HG02938 (cell line): Measurements from ENCODE around the gene RIN3.
A peak's percentile ranks its signal among the peaks of the same experiment; 100 is the strongest.

ENCODE experiments used
- ATAC-seq: cut with Tn5 transposase; IDR thresholded peaks from one replicate; pipeline ENCODE4 v1.9.1; 2021; ENCODE audit warnings: mild to moderate bottlenecking, moderate library complexity; ENCODE audit not compliant: unreplicated experiment

The RIN3 gene

DNA sequence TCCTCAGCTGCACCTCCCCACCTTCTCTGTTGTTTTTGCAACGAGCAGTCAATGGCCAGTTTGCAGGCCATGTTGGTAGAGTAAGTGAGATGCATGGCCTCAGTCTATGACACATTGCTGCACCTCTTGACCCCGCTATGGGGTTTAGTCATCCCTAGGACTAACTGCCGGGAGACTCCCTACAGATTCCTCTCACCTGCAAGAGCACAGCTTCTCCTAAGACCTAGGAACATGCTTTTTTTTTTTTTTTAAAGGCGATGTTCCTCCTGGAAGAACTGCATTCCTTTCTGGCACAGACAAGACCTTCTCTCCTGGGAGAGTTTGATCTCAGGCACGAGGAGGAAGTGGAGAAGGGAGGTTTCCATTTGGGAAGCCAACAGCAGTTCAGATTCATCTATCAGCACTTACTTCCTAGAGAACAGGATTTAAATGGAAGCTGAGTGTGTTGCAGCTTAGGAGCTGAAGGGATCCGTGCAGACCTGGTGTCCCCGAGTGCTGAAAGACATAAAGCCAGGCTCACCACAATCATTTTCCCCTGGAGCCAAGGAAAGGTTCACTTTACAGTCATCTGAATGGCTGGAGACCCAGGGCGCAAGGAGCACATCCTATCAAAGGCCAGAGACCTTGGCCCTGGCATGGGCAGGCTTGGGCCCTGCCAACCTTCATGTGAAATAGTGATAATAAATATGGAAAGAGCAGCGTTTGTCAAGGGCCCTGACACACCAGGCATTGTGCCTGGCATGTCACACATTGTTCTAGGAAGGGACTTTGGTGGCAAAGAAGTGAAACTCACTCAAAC lies 130.8 kb downstream of the RIN3 start:
- ATAC-seq: no peak

DNA sequence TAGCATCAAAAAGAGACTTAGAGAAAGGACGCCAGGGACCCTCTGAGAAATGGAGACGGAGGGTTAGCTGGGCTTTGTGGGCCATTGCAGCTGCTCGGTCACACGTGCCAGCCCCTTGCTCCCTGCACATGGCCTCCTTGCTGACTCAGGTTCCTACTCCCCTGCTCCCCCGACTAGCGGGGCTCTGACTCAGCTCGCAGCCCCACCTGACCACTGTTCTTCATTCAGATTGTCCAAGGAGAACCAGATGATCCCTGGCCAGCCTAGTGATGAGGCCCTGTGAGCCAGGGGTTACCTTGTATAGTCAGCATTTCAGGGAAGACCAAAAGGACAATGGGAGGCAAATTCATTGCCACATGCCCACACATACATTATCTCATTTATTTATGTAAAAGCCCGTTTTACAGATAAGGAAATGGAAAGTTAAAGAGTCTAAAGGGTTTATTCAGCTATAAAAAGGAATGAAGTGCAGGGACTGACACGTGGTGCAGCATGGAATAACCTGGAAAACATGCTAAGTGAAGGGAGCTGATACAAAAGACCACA lies 131.5 kb downstream of the RIN3 start:
- ATAC-seq: no peak

DNA sequence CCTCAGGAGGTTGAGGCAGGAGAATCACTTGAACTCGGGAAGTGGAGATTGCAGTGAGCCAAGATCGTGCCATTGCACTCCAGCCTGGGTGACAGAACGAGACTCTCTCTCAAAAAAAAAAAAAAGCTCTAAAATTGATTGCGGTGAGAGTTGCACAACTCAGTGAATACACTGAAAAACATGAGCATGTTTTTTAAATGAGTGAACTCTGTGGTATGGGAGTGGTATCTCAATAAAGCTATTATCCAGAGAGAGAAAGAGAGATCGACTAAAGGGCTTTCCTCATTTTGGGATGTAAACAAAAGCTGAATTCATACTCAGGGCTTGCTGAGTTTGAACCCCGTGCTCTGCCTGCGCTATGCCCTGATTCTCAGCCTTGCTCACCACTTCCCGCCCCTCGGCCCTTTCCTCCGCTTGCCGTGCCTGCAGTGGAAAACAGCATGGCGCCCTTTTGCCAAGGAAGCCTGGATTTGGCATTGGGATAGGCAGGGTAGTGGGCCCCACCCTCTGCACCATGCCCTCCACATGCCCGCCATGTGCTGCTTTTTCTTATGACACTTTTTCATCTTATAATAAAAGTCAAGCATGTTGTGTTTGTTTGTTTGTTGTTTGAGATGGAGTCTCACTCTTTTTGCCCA lies 132.4 kb downstream of the RIN3 start:
- ATAC-seq: no peak

DNA sequence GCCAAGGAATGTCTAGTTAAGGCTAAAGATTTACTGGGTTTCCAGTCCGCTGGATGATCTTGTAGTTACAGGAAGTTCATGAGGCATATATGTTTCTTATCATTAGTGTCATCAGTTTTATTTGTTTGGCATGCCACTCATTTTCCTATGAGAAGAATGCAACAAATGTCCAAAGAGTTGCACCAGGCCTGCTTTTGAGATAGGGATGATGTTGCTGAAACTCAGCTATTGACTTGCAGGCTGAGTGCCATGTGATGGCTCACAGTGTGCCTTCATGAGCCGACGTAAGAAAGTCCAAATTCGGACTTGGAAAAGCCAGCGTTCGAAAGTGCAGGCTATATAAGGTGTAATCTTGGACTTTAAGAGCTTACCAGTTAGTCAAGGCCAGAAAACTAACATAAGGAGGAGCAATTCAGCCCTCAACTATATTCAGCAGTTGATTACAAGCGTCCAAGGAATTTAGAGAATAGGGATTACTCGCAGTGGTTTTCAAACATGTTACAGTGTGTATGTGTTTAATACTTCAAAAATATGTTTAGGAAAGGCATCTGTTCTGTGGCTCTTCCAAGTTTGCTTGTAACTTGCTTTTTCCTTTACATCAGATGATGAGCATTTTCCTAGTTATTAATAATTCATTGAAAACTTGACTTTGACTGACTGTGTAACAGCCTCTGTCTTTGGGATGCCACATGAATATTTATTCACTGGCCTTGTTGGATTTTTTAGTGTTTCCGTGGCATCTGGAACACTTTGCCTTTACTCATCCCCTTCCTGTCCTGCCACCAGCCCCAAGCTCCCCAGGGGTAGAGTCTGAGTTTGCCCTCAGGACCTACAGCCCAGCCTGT lies 133.6 kb downstream of the RIN3 start:
- ATAC-seq: no peak

DNA sequence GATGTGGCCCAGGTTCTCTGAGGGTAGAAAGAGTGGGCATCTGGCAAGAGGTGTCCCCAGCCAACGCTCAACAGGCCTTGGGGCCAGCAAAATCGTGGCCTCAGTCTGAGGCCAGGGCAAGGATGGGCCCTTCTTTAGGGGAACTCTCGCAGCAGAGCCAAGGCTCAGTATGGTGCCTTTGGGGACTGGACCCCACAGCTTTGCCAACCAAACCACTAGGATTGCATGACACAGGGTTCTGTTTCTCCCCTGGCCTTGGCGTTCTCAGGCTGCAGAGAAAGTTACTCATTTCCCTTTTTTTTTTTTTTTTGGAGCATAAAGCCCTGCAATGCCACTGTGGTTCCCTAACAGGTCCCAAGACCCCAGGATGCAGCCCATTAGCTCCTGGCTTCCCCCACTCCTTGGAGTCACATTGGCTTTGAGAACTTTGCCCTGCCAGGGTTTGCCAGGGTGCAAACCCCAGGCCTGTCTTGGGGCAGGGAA lies 134.3 kb downstream of the RIN3 start:
- ATAC-seq: no peak

DNA sequence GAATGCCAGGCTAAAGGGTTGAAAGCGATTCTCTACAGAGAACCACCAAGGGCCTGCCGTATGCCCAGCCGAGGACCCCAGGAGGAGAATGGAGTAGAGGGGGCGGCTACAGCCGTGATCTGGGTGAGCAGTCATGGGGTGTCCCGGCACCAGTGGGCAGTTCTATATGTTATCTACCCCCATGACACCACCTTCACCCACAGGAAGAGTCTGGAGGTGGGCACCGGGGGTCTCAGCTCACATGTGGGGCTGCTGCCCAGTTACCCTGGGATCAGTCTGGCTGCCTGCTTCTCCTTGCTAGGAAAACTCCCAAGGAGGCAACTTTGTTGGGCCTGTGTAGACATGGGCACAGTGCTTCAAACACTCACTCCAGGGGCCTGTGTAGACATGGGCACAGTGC lies 135.5 kb downstream of the RIN3 start:
- no peak for ATAC-seq

DNA sequence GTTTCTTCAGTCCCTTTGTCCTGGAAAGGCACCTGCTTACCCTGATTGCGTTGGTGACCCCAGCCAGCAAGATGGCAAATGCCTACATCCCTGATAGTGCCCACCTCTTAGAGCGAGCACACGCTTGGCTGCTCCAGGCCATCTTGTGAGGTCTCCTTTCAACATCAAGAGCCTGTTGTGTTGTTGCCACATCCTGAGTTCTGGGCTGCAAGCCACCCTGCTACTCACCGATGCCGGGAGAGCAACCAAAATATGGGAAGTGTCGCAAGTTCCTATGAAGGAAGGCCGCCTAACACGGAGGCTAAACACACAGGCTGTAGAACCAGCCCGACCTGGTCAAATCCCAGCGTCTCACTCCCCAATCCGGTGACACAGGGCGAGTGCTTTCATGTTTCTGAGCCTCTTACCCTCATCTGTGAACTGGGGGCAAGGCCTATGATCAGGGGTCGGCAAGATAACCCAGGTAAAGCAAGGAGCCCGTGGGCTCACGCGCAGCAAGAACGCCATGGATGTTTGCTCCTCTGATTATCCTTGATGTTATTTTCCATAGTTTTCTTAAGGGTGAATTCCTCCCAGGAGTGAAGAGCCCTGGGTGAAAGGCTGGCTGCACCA lies 136.5 kb downstream of the RIN3 start:
- no peak for ATAC-seq

DNA sequence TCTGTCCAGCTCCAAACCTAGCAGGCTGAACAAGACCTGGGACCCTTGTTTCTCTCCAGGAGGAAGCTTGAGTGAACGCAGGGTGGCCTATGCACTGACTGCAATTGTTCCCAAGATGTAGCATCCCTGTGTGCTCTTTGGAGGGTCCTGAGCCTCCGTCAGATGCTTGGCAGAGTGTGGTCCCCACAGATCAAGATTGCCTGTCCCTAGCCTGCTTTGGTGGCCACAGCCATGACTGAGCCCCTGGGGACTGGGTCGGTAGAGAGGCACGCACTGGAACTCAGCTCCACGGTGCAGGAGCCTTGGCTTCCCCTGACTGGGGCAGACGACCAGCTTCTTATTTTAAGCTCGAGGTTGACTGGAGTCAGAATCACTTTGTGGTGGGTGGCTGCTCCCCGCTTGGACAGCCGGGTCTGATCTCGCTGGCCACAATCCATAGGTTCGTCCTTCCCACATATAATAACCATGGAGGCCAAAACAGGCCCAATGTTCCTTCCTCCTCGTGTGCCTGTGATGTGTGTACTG lies 137.1 kb downstream of the RIN3 start:
- ATAC-seq: no peak

DNA sequence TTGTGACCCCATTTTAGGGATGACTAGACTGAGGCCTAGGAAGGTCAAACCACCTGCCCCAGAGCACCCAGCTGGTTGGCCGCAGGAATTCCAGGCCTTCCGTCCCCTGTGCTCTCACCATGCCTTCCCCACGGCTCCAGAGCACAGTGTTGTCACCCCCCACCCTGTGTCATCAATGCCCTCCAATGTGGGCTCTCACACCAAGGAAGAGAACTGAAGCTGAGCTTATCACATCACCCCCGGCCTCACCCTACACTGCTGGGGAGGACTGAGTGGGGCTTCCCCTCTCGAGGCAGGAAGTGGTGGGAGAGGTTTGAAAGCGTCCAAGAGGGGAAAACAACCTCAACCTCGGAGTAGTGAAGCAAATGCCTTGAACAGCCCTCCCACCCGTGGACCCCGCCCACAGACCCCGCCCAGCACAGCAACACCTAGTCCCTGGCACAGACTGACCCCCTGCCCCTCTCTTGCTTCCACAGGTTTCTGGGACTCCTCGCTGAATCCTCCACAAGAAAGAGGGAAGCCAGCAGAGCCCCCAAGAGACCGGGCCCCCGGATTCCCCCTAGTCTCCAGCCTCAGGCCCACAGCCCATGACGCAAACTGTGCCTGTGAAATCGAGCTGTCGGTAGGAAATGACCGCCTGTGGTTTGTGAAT lies 137.7 kb downstream of the RIN3 start:
- peak; percentile 63 for ATAC-seq

DNA sequence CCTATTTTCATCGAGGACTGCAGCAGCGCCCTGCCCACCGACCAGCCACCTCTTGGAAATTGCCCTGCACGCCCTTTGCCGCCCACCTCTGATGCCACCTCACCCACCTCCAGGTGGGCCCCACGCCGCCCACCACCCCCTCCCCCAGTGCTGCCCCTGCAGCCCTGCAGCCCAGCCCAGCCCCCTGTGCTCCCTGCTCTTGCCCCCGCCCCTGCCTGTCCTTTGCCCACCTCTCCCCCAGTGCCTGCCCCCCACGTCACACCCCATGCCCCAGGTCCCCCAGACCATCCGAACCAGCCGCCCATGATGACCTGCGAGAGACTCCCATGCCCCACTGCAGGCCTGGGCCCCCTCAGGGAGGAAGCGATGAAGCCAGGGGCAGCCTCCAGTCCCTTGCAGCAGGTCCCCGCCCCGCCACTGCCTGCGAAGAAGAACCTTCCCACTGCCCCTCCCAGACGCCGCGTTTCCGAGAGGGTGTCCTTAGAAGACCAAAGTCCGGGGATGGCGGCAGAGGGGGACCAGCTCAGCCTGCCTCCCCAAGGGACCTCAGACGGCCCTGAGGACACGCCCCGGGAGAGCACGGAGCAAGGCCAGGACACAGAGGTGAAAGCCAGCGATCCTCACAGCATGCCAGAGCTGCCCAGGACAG lies 138.3 kb downstream of the RIN3 start:
- no peak for ATAC-seq

DNA sequence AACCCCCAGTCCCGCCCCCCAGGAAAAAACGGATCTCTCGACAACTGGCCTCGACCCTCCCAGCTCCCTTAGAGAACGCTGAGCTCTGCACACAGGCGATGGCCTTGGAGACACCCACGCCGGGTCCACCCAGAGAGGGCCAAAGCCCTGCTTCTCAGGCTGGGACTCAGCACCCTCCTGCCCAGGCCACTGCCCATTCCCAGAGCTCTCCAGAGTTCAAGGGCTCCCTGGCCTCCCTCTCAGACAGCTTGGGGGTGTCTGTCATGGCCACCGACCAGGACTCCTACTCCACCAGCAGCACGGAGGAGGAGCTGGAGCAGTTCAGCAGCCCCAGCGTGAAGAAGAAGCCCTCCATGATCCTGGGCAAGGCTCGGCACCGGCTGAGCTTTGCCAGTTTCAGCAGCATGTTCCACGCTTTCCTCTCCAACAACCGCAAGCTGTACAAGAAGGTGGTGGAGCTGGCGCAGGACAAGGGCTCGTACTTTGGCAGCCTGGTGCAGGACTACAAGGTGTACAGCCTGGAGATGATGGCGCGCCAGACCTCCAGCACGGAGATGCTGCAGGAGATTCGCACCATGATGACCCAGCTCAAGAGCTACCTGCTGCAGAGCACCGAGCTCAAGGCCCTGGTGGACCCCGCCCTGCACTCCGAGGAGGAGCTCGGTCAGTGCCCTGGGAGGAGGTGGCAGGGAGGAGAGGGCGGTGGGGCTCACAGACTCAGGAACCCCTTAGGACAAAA lies 139.0 kb downstream of the RIN3 start:
- no peak for ATAC-seq

DNA sequence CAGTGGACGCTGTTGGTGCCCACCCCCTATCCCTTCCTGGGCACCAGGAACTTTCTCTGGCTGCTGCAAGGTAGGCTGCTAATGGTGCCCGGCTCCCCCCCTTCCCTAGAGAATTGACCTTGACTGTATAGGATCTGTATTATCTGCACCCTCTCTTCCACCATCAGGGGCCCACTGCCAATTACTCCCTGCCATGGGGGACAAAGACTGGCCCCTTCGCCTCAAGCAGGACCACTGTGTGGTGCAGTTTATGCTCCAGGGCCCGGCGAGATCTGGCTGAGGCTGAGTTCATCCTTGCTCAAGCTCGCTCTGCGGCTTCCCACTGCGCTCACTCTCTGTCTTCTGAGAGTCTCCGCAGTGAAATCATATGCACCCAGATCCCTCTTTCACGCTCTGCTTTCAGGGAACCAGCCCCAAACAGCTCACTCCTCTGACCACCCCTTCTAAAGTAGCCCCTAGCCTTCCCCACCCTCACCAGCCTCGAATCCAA lies 139.6 kb downstream of the RIN3 start:
- ATAC-seq: no peak

DNA sequence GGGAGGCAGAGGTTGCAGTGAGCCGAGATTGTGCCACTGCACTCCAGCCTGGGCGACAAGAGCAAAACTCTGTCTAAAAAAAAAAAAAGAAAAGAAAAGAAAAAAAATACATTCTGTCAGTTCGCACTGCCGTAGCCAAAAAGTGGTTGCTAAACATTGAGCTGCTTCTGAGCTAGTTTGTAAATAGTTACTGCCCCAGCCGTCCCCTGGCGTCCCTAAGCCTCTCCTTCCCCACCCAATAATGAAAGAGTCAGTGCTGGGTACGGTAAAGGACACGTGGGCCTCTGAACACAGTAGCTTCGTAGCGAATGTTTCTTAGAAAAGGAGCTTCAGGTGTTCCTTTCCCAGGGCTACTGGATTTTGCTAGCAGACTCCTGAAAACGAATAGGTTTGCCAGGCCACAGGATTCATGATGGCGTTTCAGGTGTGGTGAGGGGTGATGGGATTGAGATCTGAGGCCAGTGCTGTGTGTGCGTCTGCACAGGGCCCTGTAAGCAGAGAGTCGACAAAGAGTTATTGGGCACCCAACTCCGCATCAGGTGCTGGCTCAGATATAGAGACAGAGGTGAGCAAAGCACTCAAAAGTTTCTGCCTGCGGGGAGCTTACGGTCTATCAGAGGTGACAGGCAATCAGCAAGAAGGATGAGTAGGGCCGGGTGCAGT lies 140.8 kb downstream of the RIN3 start:
- no peak for ATAC-seq

DNA sequence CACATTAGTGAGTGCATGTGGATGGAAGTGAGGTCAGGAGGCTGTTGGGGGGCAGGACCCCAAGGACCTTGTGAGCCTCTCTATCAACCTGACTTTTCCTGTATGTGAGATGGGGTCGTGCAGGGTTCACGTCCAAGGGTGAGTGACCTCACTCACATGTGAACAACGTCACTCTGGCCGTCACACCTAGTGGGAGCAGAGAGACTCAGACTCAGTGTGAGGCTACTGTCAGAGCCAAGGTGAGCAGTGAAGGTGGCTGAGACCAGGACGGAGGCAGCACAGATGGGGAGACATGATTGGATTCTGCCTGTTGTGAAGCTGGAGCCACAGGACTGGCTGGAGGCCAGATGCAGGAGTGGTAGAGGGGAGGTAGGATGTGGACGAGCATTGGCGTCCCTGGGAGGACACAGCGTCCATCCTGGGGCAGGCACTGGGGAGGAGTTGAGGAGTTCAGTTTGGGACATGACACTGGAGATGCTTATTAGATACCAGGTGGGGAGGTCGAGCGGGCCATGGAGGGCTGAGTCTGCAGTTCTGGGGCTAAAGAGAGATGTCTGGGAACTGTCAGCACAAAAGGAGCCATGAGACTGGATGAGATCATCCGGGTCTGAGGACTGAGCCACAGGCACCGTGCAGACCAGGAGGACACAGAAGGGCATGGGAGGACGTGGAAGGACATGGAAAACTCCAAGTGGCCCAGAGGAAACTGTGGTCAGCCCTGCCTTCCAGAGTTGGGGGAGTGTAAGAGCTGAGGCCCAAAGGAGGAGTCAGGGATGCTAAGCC lies 142.0 kb downstream of the RIN3 start:
- ATAC-seq: no peak

DNA sequence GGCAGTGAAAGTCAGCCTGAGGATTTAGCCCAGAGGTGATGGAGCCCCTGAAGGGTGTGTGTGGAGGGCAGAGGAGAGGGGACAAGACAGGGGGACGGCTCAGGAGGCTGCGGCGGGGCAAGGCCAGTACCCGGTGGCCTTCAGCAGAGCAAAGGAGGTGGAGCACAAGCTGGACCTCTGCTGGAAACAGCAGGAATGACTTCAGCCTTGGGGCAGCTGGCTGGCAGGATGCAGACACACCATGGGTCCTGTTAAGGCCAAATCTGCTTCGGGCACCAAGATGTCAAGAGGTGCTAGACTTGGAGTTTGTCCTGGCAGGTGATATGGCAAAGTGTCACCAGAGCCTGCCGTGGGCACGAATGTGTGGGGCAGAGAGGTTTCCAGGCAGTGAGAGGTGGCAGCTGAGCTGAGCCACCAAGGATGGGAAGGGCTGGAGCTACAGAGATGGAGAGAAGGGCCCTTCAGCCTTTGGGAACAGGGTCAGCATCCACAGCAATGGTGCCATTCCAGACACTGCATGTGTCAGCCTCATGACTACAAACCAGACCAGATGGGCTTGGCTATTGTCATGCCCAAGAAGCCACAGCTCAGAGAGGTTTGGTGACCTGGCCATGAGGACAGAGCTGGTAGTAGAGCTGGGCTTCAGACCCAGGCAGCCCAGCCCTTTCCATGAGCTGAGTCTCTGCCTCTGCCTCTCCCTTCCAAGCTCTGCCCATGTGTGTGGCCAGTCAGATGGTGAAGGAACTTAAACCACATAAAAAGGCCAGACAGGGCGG lies 142.9 kb downstream of the RIN3 start:
- no peak for ATAC-seq

DNA sequence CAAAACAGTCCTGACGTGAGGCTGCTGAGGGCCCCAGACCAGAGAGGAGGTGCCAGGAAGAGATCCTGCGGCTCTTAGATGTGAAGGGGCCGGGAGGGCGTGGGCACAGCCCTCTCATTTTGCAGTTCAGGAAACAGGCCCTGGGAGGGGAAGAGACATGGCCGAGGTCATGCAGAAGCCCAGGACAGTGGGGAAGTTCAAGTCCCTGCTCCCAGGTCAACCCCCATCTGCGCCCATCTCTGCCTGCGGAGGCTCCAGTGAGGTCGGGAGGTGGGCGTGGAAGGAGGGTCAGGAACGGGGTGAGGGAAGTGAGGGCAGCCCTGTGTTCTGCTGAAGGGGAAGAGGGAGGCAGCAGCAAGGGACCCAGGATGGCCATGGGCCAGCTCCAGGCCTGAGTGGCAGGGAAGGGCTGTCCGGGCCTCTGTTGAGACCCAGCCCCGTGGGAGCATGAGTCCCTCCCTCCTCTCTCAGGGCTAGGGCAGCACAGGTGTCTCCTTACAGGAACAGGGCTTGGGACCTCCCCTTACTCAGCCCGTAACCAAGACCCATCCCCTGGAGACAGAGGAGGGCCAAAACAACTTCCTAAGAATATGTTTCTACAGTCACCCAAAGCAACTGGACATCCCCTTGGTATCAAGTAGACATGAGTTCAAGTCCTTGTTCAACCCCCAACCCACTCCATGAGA lies 144.0 kb downstream of the RIN3 start:
- no peak for ATAC-seq
